Large intestine (tissue), 3 donors: ENCODE data around the gene MED12L. TPM values are rescaled to one million over a fixed set of nuclear protein-coding genes. Genes with fewer than 3 reads are reported as not detected.

Source experiments
- DNase-seq, 2 donors: peaks; one replicate each; pipeline versions ENCODE4 v3.0.0 to v3.0.0-alpha.2; 2013
- H3K27ac ChIP-seq: one replicate; pipeline ENCODE4 v1.5.1; 2013; ENCODE audit warnings: low read length
- H3K27me3 ChIP-seq: 2 replicates; pipeline ENCODE4 v1.6.1; 2013; ENCODE audit warnings: low read length; ENCODE audit not compliant: control insufficient read depth, insufficient read depth
- H3K36me3 ChIP-seq: 2 replicates; pipeline ENCODE4 v1.6.1; 2013; ENCODE audit warnings: low read length; ENCODE audit not compliant: control insufficient read depth, insufficient read depth
- H3K4me1 ChIP-seq: one replicate; pipeline ENCODE4 v1.6.1; 2013; ENCODE audit warnings: low read length; ENCODE audit not compliant: control insufficient read depth, insufficient read depth
- H3K4me3 ChIP-seq: one replicate; pipeline ENCODE4 v1.5.1; 2013; ENCODE audit warnings: low read length
- H3K9me3 ChIP-seq: one replicate; pipeline ENCODE4 v1.6.1; 2013; ENCODE audit warnings: mild to moderate bottlenecking, low read depth, low read length, moderate library complexity; ENCODE audit not compliant: control insufficient read depth
- WGBS: methylation state at CpG from one replicate; pipeline ENCODE4 v1.1.5; 2013; ENCODE audit warnings: low lambda C conversion rate; ENCODE audit not compliant: insufficient coverage; 5-methylcytosine and 5-hydroxymethylcytosine counted together
- polyA plus RNA-seq: library from polyadenylated mRNA; unstranded; fragments of 120-200 nt; gene quantifications from one replicate; pipeline ENCODE4 v1.2.1, GENCODE V29; 2013

The MED12L gene
- polyA plus RNA-seq, 1 donor: 5.4 TPM

DNA sequence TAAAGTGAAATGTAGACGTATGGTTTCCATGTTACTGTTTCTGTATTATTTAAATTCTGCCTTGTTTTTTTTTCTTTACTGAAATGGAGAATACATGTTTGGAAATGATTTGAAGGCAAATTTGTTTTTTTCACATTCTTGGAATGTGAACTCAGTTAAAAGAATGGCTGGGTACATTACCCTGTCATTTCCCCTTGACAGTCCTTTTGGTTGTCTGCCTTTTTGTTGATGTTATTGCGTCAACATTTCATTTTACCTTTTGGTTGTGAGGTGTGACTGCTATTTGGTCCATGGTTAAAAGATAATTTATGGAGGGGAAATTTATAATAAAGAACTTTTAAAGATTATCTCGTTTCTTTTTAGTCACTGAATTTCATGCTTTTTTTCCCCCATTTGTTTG lies 120.7 kb downstream of the MED12L start:
- Histone ChIP-seq H3K9me3 (no peaks in the 10 kb centered on the region), H3K4me3 (no peak overlapping the region), H3K27ac (no peak overlapping the region), H3K4me1 (peaks cover 18% of the 10 kb centered on the region), H3K27me3 (no peaks in the 10 kb centered on the region), H3K36me3 (no peaks in the 10 kb centered on the region)
- no peak for DNase-seq
- 100% methylated on average over 2 of the region's 3 CpGs for WGBS

DNA sequence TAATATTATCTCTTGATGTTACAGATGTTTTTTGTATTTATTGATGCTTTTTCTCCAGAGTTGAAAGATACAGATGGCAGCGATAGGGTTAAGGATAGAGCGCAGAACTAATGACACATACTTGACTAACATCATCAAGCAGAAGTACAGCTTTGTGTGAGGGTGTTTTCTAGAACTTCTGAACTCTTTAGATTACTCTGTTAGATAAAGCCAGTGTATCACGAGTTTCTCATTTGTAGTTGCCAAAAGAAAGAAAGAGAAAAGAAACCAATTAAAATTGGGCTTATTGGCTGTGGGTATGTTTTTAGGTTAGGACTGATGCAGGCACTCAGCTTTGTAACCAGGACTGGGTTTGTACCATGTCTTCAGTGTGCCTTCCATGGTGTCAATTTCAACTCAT lies 124.2 kb downstream of the MED12L start:
- Histone ChIP-seq H3K9me3 (no peaks in the 10 kb centered on the region), H3K27me3 (no peaks in the 10 kb centered on the region), H3K27ac (peak overlapping the region; percentile 93), H3K4me1 (peaks cover 23% of the 10 kb centered on the region), H3K4me3 (no peak overlapping the region), H3K36me3 (no peaks in the 10 kb centered on the region)
- peak in 1 of 2 donors; percentile 35 for DNase-seq
- WGBS: no CpG with 5 or more reads among the region's 3 CpGs

DNA sequence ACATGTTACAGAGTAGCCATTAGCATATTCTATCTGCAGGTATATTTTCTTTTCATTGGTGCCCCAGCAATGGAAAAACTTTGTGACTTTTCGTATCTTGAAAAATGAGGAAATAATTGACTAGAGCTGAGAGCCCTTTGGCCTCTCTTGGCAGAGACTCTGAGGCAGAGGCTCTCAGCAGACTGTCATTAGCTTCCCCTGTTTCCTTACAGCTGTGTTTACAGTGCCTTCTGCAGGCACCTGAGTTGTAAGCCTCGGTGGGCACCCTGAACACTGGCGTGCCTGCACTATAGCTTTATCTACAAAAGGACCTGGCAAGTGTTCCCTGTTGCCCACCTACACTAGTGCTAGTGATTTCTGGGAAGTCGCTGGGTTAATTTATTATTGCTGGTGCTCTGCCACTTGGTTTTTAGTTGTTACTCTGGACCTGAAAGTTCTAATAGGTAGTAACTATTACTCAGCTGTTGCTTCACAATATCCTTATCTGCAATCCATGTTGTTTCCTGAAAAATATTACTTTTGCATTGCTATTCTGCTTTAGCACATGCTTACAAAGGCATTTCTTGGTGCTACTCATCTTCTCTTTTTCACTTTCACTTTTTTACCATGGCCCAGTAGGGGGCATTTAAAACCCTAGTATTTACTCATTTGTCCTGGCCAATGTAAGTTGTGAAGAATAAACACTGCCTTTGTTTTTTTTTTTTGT lies 125.4 kb downstream of the MED12L start:
- H3K36me3 ChIP-seq: no peaks in the 10 kb centered on the region
- WGBS: no CpG with 5 or more reads among the region's 4 CpGs
- H3K9me3 ChIP-seq: no peaks in the 10 kb centered on the region
- H3K4me1 ChIP-seq: peaks cover 23% of the 10 kb centered on the region
- H3K27me3 ChIP-seq: no peaks in the 10 kb centered on the region
- H3K4me3 ChIP-seq: peak overlapping the region; percentile 34
- peak; percentile 80 to 92 for DNase-seq
- H3K27ac ChIP-seq: peak overlapping the region; percentile 93

DNA sequence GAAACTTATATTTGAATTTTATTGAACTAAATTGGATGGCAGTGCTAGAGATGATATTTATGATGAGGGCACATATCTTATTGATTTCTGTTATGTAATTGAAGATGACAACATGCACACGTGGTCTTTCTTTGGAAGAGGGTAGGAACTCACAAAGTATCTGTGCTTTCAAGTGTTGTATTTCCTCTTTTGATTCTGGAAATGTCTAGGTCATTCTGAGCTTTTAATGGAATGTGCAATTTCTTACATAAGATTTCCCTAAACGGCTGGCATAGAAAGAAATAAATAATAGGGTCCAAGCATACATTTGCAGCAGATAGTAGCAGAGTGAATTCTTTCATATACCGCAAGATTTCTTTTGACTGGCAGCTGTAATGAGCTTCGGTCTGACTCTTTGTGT lies 127.7 kb downstream of the MED12L start:
- no peaks in the 10 kb centered on the region for H3K9me3 ChIP-seq
- no peak overlapping the region for H3K27ac ChIP-seq
- H3K4me1 ChIP-seq: peaks cover 23% of the 10 kb centered on the region
- no peak overlapping the region for H3K4me3 ChIP-seq
- no peaks in the 10 kb centered on the region for H3K36me3 ChIP-seq
- DNase-seq: no peak
- H3K27me3 ChIP-seq: no peaks in the 10 kb centered on the region
- no CpG with 5 or more reads among the region's 4 CpGs for WGBS

DNA sequence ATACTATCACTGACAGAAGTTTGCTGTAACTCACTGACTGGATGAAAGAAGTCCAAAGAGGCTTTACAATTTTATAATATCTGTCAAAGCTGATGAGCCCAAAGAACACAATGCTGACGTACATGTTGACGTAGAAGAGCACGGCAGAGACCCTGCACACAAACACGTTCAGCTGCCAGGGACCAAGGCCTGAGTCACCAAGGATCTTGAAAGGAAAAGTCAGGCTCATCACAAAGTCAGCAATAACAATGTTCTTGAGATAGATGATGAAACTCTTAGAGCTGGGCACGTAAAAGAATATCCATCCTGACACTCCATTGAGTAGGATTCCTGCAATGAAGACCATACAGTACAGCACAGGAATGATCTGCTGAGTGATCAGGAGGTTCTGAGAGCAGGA lies 128.4 kb downstream of the MED12L start:
- no peak overlapping the region for H3K4me3 ChIP-seq
- WGBS: no CpG with 5 or more reads among the region's 5 CpGs
- H3K27me3 ChIP-seq: no peaks in the 10 kb centered on the region
- H3K27ac ChIP-seq: no peak overlapping the region
- no peaks in the 10 kb centered on the region for H3K36me3 ChIP-seq
- no peaks in the 10 kb centered on the region for H3K9me3 ChIP-seq
- DNase-seq: no peak
- H3K4me1 ChIP-seq: peaks cover 23% of the 10 kb centered on the region

DNA sequence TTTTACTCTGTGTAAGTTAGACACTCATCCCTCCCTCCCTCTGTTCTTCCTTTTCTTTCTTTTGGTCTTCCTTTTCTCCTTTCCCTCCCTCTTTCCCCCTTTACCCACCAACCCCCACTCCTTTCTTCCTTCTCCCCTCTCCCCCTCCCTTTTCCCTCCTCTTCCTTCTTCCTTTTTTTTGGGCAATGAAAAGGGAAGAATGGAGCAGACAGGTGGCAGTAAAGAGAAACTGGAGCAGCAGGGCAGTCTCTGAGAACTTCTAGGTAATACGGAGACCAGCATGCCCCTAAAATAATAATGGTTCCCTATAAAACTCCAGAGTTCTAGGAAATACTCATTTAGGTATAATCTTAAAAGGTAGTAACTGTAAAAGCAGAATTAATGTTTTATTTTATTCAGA lies 129.0 kb downstream of the MED12L start:
- H3K27me3 ChIP-seq: no peaks in the 10 kb centered on the region
- no peak for DNase-seq
- 67% methylated on average over 1 of the region's 1 CpG for WGBS
- H3K4me3 ChIP-seq: no peak overlapping the region
- H3K9me3 ChIP-seq: no peaks in the 10 kb centered on the region
- no peak overlapping the region for H3K27ac ChIP-seq
- peaks cover 20% of the 10 kb centered on the region for H3K4me1 ChIP-seq
- H3K36me3 ChIP-seq: no peaks in the 10 kb centered on the region

DNA sequence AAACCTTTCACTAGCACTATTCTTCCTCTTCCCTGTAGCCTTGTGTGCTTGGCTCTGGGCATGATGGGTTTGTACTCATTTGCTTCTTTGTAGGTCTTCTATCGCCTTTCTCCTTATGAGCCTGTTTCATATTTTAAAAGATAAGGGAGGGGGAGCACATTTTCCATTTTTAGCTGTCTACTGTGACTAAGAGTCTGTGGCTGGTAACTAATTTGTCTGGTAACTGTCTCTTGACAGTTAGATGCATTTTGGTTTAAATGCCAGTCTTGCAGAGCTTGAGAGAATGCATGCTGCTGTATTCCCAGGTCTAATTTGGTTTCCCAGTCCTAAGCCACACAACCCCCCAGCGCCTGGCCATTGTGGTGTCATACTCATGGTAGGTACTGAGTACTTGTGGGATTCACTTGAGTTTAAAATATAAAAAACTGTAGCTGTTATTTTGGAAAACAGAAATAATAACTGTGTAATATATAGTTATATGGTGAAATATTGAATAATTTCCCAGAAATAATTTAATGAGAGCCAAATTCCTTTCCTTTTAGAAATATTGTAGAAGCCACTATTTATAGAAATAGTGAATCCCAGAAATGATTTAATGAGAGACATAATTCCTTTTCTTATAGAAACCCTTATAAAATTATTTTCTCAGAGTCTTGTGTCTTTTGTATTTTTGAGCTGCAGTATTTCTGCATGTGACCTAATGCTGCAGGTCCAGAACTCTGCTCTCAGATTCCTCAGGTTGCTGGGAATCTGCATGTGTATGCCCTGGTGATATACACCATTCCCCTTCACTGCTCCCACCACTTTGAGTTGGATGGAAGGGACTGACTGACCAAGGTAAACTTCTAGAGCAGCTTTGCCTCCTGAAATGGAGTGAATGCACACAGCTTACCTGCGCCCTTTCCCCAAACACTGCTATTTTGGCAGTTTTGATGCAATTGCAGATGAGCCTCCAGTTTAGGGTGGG lies 131.5 kb downstream of the MED12L start:
- H3K27ac ChIP-seq: no peak overlapping the region
- DNase-seq: no peak
- no CpG with 5 or more reads among the region's 3 CpGs for WGBS

DNA sequence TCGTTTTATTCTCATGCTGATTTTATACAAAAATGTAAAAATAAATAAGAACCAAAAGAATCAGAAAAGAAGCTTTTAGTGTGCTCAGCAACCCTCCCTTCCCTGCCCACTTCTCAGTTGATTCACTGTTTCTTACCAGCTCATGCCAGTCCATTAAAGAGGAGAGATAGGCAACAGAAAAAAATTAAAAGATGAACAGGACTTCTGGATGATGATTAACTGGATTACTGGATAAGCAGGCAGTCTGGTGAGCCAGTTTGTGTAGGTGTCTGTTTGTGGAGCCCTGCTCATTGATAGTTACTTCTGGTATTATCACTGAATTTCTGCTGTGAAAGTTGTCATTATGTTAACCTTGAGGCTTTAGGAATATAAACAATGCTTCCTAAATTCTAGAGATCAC lies 132.7 kb downstream of the MED12L start:
- Histone ChIP-seq H3K9me3 (no peaks in the 10 kb centered on the region), H3K4me1 (no peaks in the 10 kb centered on the region), H3K36me3 (no peaks in the 10 kb centered on the region), H3K27me3 (no peaks in the 10 kb centered on the region), H3K4me3 (no peak overlapping the region), H3K27ac (no peak overlapping the region)
- WGBS: no CpG with 5 or more reads among the region's 1 CpG
- DNase-seq: no peak

More for the DNA sequence above, 131.5 kb downstream of the MED12L start:
- H3K27me3 ChIP-seq: no peaks in the 10 kb centered on the region
- H3K9me3 ChIP-seq: no peaks in the 10 kb centered on the region
- no peak overlapping the region for H3K4me3 ChIP-seq
- no peaks in the 10 kb centered on the region for H3K4me1 ChIP-seq
- no peaks in the 10 kb centered on the region for H3K36me3 ChIP-seq

DNA sequence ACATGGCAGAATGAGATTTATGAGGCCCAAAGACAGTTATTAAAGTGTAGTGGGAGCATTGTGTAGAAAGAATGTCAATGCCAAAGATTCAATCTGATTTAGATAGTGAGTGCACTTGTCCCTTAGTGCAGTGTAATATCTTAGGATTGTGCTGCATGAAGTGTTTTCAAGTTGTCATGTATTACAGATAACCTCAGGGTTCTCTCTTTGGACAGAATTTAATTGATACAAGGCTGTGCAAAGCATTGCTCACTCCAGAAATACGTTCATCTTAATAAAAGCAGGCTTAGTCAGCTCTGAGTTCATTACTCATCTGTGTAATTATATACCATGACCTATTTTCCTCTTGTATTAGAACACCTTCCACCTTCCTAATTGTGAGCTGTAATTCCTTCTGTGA lies 133.6 kb downstream of the MED12L start:
- Histone ChIP-seq H3K9me3 (no peaks in the 10 kb centered on the region), H3K4me1 (no peaks in the 10 kb centered on the region), H3K4me3 (no peak overlapping the region), H3K27ac (no peak overlapping the region), H3K27me3 (no peaks in the 10 kb centered on the region), H3K36me3 (no peaks in the 10 kb centered on the region)
- no peak for DNase-seq
- WGBS: no CpG with 5 or more reads among the region's 1 CpG

DNA sequence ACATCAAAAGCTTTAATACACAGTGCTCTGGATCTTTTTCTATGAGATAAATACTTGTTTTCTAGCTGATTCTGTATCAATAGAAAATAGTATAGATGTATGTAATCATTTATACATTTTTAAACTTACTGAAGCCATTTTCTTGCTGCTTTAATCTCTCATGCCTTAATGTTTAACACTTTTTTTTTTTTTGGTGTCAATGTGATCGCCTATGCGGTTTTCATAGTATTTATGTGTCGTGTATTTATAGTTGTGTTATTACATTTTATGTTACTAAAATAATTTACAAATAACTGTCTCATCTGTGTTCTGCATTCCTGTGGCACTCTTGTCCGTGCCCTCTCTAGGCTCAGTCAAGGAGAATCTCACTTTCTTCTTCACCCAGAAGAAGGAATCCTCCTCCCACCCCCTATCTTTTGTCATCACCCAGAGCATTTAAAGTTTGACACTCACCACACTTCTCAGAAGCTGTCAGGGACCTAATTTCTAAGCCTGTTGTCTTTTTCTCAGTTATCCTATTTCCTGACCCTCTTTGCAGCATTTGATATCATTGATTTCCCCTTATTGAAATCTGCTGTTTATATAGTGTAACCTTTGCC lies 138.9 kb downstream of the MED12L start:
- Histone ChIP-seq H3K27me3 (no peaks in the 10 kb centered on the region), H3K27ac (no peak overlapping the region), H3K4me3 (no peak overlapping the region), H3K4me1 (peaks cover 4% of the 10 kb centered on the region), H3K9me3 (no peaks in the 10 kb centered on the region), H3K36me3 (no peaks in the 10 kb centered on the region)
- WGBS: 73% methylated on average over 3 of the region's 4 CpGs
- DNase-seq: no peak
